DMS153 treated with DMSO at 0.1 percent for 48 hours (cell line): ENCODE data around the gene LRRC17.
A peak's percentile ranks its signal among the peaks of the same experiment; 100 is the strongest.

Experiments
- DNase-seq: peaks from one replicate; lab custom pipeline; 2025; ENCODE audit not compliant: unreplicated experiment; lab: John Stamatoyannopoulos, UW

The LRRC17 gene, protein sequence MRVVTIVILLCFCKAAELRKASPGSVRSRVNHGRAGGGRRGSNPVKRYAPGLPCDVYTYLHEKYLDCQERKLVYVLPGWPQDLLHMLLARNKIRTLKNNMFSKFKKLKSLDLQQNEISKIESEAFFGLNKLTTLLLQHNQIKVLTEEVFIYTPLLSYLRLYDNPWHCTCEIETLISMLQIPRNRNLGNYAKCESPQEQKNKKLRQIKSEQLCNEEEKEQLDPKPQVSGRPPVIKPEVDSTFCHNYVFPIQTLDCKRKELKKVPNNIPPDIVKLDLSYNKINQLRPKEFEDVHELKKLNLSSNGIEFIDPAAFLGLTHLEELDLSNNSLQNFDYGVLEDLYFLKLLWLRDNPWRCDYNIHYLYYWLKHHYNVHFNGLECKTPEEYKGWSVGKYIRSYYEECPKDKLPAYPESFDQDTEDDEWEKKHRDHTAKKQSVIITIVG

DNA sequence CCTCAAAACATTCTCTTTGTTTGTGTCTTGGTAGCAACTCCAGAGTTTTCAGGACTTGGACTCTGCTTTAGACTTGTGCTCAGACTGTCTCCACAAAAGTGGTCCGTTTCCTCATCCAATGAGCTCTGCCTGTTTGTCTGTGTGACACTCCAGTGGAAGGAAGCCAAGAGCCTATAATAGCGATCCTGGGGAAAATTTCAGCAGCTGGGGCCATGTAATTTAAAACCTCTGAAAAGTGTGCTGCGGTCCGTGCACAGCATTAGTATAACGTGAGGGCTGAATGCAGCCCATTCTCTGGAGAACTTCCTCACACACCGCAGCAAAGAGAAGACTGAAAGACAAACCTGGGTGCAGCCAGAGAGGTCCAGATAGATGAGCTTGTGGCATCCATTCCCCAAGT is at the start of gene LRRC17:
TSS of gene LRRC17 (plus strand) at position 259 of the 400 bp plus-strand sequence. CDS start 20,914 bp downstream, outside the sequence.
- peak; percentile 51 for DNase-seq

DNA sequence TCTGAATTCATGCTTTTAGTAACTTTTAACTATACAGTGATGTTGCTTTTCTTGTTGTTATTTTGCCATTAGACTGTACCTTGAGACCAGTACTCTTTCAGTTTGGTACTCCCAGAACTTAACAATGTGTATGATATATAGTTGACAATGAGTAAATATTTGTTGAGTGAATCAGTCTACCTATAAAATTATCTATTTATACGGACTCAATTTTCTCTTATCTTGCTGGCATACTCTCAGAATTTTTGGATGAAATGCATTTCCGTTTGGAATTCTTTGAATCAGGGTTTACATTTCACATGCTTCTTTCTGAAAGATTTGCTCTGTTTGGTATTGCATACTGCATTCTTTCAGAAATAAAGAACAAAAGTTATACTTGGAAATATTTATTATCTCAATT is 47.8 kb upstream of the LRRC17 start:
- DNase-seq: no peak

DNA sequence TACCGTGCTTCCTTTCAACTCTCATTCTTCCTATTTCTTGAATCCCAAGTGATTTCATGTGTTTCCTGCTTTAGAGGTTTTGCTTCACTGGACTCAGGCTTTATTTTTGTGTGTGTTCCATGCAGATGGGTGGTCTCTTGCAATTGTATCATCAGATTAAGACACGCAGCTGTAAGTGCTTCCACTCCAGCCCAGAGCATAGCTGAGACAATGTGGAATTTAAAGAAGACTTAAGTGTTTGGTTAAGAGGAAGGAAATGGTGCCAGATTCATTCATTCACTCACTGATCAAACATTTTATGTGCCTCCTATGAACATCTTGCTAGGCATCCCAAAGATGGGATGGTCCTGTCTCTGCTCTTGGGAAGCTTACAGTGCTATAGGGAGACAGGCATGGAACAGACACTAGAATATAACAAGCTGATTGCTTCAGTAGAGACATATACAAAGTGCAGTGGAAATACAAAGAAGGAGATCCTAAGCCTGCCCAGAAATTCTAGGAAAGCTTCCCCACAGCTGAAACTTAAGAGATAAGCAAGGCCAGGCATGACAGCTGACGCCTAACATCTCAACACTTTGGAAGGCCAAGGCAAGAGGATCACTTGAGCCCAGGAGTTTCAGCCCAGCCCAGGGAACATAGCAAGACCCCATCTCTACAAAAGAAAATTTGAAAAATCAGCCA is 46.1 kb upstream of the LRRC17 start:
- no peak for DNase-seq

DNA sequence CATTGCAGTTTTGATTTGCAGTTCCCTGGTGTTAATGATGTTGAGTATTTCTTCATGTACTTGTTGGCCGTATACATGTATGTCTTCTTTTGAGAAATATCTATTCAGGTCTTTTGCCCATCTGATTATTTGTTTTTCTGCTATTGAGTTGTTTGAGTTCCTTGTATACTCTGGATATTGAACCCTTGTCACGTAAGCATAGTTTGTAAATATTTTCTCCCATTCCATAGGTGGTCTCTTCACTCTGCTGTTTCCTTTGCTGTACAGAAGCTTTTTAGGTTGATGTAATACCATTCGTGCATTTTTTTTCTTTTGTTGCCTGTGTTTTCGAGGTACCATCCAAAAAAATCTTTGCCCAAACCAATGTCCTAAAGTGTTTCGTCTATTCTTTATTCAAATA is 43.6 kb upstream of the LRRC17 start:
- no peak for DNase-seq

DNA sequence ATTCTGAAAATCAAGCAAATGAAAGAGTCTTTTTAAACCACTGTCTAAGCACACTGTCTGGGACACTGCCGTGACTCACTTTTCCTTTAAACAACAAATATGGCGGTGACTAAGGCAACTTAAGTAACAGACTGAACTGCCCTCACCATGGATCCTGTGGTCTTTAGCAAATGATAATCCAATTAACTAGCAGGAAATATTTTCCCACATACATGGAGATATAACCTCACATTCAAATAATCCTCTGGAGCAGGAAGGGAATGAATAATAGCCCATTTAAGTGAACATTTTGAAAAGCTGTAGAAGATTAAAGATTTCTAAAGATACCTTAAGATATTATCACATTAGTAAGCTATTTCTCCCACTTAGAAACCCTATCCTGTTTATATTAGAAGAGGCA is 40.3 kb upstream of the LRRC17 start:
- DNase-seq: no peak

DNA sequence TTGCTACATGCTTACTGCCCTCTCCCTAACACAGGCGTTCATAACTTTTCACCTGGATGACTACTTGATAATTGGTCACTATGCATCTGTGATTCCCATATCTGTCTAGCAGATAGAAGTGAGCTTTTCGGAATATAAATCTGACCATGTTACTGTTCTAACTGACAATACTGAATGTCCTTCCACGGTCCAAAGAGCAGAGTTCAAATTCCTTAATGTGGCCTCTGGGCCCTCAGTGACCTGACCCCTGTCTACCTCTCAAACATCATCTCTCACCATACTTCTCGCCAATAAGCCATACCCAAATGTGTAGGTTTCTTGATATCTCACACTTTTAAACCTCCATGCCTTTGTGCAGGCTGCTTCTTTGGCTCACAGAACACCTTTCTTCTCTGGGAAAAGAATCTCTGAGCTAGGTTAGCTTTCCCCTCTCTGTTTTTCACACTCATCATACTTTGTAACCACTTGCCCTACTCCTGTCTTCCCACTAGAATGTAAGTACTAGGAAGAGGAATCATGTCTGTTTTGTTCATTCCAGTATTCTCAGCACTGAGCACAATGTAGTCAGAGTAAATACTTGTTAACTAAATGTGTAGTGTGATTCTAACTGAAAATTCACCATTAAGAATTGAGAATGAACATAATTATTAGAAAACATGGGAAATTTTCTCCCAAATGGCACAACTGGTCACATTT is 39.2 kb upstream of the LRRC17 start:
- DNase-seq: no peak

DNA sequence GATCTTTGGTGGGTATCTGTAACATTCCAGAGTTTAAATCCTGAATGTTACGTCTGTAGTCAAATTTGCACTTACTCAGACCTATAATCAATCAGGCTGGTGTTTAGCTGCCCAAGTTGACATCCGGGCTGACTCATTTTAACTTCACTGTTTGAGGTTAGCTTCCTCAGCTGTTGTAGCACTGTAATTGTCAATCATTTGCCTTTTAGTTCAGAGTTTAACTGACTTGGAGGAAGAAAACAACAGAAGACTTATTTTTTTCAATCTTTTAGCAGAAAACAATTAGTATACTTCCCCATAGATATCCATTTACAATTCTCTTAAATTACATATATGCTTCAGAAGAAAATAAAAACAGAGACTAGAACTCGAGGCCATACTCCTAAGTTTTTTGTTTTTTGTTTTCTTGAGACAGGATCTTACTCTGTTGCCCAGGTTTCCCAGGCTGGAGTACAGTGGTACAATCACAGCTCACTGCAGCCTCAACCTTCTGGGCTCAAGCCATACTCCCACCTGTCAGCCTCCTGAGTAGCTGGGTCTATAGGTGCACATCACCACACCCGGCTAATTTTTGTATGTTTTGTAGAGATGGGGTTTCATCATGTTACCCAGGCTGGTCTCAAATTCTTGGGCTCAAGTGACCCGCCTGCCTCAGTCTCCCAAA is 38.5 kb upstream of the LRRC17 start:
- DNase-seq: no peak

DNA sequence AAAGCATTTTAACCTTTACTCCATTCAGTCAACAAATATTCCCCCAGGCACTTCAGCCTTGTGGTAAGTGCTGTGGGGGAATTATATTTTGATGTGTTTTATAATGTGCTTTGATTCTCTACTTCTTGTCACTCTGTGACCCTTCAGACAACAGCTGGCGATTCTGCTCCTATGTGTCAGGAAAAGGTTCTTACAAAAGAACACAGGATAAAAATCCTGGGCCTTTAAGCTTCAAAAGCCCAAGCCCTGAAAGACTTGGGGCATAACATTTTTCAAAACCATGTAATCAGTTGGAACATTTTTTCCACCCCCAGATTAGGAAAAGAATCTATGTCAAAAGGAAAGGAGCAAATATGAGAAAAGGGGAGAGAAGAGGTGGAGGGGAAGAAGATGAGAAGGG is 37.8 kb upstream of the LRRC17 start:
- no peak for DNase-seq

DNA sequence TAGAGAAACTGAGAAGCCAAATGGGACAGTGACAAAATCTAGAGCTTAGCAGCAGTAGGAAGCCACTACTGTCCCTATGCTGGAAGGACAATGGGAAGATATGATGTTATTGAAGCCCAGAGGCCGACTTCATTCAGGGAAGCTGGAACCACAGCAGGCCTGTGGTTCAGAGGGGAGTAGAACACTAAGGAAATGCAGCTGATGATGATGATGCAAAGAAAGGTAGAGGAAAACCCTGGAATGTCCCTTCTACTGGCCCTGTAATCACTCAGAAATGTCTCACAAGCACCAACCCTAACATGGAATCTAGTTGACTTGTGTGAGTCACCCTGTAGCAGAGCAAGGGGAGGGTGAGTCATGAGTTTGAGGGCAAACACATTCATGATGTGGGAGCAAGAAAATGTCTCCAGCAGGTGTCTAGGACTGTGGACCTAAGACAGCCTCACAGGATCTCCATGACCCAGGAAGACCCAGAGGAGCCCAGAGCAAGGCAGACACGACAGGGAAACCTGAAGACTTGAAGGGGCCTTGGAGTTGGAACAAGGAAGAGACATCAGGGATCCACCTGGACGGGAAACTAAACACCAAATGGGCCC is 37.0 kb upstream of the LRRC17 start:
- DNase-seq: no peak

DNA sequence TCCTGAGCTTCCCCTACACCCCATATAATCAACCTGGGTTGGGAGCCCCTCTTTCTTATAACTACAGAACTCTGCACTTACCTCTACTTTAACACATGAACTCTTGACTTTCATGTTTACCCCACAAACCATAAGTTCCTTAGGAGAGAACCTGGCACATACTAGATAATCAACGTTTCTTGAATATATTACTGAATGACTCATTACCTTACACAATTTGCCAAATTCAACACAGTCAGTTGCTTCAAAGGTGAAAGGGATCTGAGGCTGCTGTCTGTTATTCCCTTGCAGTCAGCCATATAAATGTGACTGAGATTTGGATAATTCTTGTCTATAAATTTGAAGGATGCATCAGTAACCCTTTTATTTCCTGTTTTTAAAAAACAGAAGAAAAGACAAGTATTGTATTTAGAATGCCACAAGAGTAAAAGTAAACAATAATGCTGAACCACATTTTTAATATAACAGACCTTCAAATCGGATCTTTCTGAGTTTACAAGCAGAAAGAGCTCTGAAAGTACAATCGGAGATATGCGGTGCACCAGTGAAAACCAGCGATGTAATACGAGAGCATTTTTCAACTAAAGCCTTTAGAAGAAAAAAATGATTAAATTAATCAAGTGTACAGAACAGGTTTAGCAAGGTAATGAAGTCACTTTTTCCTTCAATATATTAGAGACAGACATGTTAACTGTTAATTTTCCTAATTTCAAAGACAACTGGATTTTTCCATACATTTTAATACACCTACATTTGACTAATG is 29.5 kb upstream of the LRRC17 start:
- no peak for DNase-seq

DNA sequence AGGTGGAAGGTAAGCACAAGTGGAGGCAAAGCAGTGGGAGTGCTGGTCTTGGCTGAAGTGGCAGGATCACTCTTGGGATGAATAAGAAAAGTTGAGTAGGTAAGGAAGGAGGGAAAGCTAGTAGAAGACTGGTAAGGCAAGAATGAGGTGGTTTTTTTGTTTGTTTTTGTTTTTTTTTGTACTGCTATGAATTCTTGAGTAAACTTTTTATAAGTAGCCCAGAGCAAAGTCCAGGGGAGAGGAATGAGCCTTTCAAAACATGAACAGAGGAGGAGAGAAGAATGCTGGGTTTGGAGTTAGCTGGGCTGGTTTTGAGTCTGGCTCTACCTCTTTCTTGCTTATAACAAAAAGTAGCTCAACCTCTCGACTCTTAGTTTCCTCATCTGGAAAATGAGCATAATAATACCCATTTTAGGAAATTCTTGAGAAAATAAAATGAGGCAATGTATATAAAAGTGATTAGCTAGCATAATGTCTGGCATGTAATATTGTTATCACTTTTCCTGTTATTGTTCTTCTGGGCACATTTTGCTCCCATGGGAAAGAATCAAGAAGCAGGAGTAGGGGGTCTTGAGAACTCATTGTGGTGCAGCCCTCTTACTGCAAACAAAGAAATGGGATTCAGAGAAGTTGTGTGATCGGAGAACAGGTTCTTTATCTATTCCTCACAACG is 24.1 kb upstream of the LRRC17 start:
- DNase-seq: no peak

DNA sequence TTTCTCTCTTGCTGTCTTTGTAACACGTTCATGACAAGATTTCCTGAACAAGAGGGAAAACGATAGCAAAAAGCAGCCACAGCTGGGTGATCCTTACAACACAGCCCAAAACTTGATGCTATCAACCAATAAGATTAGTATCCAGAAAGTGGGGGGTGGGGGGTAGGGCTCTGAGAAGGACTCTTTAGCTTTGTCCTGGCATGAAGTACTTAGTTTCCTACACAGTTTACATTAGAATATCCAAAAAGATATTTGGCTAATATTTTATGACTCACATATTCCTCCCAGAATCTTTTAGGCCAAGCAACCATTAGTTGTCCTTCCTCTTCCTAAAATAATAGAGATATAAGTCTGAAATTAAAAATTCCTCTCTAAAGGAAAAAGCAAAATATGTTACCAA is 22.9 kb upstream of the LRRC17 start:
- DNase-seq: no peak

DNA sequence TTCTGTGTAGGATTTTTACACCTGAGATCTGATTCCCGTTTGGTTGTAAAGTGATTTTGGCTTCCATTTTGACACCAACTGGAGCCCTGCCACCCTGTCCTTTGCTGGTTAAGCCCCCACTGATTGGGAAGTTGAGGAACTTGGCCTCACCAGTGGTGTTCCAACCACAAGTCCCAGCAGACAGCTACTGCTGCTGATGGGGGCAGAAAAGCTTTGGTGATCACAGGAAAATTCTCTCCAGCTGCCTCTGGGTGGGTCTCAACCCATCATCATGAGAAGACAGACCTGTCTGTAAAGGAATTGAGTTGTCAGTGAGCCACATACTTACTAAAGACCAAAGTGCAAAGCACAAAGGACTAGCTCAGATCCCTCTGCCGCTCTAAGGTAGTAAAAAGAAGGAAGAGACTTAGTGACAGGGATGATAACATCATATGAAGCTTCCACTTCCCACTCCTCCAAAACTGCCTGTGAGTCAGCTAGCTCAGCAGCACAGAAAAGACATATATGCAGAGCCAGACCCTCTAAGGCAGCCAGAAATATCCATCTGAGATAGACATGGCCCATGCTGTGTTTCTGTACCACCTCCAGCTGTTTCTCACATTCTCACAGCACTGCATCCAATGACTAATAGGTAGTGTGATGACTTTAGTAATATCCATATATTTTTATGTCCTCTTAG is 22.4 kb upstream of the LRRC17 start:
- DNase-seq: no peak

DNA sequence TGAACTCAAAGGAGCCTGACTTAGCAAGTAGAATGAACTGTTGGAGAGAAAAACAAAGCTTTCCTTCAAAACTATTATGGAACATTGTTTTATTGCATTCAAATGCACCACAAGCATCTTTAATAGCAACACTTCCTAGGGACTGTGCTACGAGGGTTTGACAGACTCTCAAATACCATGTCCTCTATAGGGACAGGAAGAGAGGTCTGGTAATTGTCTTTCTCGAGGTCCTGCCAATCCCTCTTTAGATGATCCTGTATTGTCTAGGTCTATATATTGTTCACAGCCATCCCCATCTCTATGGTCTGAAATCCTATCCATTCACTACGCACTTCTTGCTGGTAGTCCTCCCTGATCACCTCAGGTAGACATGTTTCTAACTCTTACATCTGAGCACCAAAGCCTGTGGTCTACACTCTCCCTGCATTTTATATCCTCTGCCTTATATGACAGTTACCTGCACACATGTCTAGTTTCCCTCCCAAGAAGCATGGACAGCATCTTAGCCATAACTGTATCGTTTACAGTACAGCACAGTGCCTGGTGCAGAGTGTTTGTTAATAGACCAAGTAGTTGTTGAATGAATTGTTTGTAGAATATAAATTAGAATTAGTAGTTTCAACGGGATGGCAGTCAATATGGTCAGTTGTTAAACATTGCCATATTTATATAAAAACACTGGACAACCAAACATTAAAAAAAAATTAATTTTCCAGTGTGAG is 21.7 kb upstream of the LRRC17 start:
- no peak for DNase-seq

DNA sequence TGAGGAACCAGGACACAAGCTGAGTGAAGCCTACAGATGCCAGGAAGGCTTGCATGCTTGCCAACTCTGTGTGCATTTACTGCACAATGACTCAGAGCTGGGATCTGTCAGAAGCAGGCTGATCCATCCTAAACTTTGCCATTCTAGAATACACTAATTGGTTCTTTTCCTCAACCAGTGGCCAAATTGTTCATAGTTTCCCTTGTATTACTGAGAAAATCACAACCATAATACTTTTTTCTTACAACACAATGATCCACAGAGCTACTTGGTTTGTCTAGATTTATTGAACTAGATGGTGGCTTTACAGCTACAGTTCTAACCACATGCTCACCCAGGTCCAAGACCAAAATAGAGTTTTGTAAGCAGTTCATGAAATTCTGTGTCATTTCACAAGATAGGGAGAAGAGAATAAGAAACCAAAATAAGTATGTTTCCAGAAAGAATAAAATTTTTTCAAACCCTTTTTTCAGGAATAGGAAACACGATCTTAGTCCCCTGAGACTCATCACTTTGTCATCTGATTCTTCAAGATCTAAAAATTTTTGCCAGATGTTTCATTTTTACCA is 21.0 kb upstream of the LRRC17 start:
- DNase-seq: no peak

DNA sequence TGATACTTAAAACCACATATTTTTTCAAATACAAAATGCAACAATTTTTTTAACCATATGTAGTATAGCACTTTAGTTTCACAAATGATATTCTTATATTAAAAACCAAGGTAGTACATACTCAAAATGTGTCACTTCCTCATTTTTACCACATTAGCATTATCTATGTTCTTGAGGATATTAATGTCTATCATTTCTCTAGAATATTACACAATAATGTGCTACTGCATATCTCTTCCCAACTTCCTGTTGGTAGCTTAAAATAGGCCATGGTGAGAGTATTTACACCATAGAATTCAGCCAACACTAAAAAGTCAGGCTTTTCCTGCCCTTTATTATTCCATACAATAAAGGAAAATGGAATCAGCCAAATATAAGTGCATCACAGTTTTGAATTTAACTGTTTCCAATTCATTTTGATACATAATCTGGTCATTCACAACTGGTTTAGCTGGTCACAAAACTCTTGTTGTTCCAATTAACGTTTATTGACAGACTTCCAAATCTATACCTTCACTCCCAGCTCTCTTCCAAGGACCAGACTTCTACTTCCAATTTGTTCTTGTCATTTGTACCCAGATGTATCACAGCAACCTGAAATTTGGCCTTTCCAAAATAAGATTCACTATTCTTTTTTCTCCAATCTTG is 20.0 kb upstream of the LRRC17 start:
- no peak for DNase-seq

DNA sequence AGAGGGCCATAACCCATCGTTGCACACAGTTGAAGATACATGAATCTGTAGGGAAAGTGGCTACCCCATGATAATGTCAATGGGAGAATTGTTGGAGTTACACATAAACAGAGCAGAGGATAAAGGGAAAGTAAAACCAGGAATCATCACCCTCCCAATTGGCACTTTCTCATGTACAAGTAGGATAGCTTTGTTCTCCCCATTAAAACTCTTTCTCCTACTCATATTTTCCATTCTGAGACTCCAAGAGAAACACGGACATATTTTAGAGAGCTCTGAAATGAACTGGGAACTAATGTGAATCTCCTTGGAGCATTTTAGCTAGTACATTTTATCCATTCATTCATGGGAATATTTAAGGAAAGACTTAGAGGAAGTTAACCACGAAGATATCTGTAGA is 17.2 kb upstream of the LRRC17 start:
- DNase-seq: no peak

DNA sequence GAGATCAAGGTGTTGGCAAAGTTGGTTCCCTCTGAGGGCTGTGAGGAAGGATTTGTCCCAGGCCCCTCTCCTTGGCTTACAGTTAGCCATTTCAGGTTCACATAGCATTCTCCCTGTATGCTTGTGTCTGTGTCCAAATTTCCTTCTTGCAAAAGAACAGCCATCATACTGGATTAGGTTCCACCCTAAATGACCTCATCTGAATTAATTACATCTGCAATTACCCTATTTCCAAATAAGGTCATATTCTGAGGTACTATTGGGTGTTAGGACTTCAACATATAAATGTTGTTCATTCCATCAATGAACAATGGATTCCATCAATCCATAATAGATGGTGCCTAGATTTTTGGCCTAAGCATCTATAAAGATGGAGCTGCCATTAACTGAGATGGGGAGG is 16.2 kb upstream of the LRRC17 start:
- no peak for DNase-seq
